A204.1 (cell line): Measurements from ENCODE around the gene PAM.

ENCODE experiments used
- FAIRE-seq: peaks from 2 replicates; lab custom pipeline; 2012; peaks lifted over from hg19 to GRCh38; lab: Jason Lieb, UNC

The PAM gene

GRCh38 chr5:102815084-102815483, 60.0 kb downstream of the PAM start:
- no peak for FAIRE-seq

- no peak for FAIRE-seq
These were observed 60.6 kb downstream of the PAM start for GRCh38 chr5:102815540-102816332.

- no peak for FAIRE-seq
These were observed 63.2 kb downstream of the PAM start for GRCh38 chr5:102818345-102818744.

GRCh38 chr5:102818934-102819333, 63.8 kb downstream of the PAM start:
- FAIRE-seq = no peak

- no peak for FAIRE-seq
These were observed 64.5 kb downstream of the PAM start for GRCh38 chr5:102819634-102820033.

- no peak for FAIRE-seq
These were observed 68.4 kb downstream of the PAM start for GRCh38 chr5:102823441-102823874.

- no peak for FAIRE-seq
These were observed 71.5 kb downstream of the PAM start for GRCh38 chr5:102826629-102827028.

- no peak for FAIRE-seq
These were observed 75.1 kb downstream of the PAM start for GRCh38 chr5:102830241-102830640.

- FAIRE-seq = no peak
These were observed 77.3 kb downstream of the PAM start for GRCh38 chr5:102832445-102832844.

- FAIRE-seq = no peak
These were observed 78.0 kb downstream of the PAM start for GRCh38 chr5:102833146-102833545.

- no peak for FAIRE-seq
These were observed 79.4 kb downstream of the PAM start for GRCh38 chr5:102834438-102834964.

- FAIRE-seq = no peak
These were observed 80.6 kb downstream of the PAM start for GRCh38 chr5:102835717-102836116.

GRCh38 chr5:102841021-102841420, 85.9 kb downstream of the PAM start:
- FAIRE-seq = no peak

GRCh38 chr5:102843997-102844396, 88.9 kb downstream of the PAM start:
- FAIRE-seq = no peak

- FAIRE-seq = no peak
These were observed 89.9 kb downstream of the PAM start for GRCh38 chr5:102845041-102845440.

- no peak for FAIRE-seq
These were observed 95.4 kb downstream of the PAM start for GRCh38 chr5:102850503-102850902.

- FAIRE-seq = no peak
These were observed 98.6 kb downstream of the PAM start for GRCh38 chr5:102853680-102854079.

GRCh38 chr5:102855681-102856388, 100.7 kb downstream of the PAM start:
- no peak for FAIRE-seq

GRCh38 chr5:102856389-102856777, 101.3 kb downstream of the PAM start:
- FAIRE-seq = no peak

- no peak for FAIRE-seq
These were observed 102.1 kb downstream of the PAM start for GRCh38 chr5:102857076-102857818.

- FAIRE-seq = no peak
These were observed 103.1 kb downstream of the PAM start for GRCh38 chr5:102858221-102858620.

GRCh38 chr5:102858808-102859207, 103.7 kb downstream of the PAM start:
- no peak for FAIRE-seq

GRCh38 chr5:102860035-102860434, 104.9 kb downstream of the PAM start:
- no peak for FAIRE-seq
